Panc1 (cell line): ENCODE measurements around the gene LDLRAP1.

Experiments
- CTCF ChIP-seq: fragments of 450-650 bp; IDR thresholded peaks from 2 replicates; pipeline ENCODE4 v1.5.1; 2017; ENCODE audit warnings: mild to moderate bottlenecking
- SIN3A ChIP-seq: IDR thresholded peaks from 2 replicates; pipeline ENCODE4 v1.6.1; 2012; ENCODE audit warnings: low read depth, mild to moderate bottlenecking, low read length, moderate library complexity, borderline replicate concordance; ENCODE audit not compliant: insufficient read depth

DNA sequence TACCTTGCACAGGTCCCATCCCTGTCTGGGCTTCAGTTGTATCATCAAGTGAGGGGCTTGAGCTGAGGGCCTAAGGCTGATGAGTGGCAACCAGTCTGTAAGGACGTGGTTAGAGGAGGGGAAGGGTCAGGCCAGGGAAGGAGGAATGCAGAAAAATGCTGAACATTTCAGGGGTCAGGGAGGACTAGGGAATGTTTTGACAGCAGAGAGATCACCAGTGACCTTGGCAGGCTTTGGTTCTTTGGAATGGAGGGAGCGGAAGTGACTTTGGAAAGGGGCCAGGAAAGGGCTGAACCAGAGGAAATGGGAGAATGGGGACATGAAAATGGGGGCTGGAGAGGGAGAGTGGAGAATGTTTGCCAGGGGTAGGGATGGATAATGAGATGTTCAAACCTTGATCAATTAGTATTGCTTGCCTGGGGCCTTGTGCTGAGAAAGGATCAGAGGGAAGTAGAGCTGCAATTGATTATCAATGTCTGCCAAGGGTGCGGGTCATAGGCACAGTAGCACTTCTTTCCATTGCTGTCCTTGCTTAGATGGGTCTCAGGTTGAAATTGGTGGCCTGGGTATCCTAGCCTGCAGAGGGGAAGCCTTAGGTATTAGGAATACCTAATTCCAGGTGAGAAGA is 7.4 kb downstream of the LDLRAP1 start:
- TF ChIP-seq SIN3A = no peak
- no peak for TF ChIP-seq CTCF
